ENCODE results near the gene KIF12.

DNA sequence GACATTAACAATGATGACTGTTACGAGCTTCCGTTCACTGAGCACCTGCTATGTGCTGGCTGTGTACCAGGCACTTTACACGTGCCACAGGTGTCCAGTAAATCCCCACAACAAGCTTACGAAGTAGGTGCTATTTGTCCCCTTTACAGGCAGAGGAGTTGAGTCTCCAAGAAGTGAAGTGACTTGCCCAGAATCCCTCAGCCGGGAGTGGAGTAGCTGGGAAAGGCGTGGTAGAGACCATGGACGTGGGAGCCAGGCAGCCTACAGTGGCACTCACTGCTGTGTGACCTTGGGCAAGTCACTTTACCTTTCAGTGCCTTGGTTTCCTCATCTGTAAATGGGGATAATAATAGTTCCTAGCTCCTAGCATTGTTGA, 20.3 kb downstream of the KIF12 start:
- TF ChIP-seq, protein P1, sequence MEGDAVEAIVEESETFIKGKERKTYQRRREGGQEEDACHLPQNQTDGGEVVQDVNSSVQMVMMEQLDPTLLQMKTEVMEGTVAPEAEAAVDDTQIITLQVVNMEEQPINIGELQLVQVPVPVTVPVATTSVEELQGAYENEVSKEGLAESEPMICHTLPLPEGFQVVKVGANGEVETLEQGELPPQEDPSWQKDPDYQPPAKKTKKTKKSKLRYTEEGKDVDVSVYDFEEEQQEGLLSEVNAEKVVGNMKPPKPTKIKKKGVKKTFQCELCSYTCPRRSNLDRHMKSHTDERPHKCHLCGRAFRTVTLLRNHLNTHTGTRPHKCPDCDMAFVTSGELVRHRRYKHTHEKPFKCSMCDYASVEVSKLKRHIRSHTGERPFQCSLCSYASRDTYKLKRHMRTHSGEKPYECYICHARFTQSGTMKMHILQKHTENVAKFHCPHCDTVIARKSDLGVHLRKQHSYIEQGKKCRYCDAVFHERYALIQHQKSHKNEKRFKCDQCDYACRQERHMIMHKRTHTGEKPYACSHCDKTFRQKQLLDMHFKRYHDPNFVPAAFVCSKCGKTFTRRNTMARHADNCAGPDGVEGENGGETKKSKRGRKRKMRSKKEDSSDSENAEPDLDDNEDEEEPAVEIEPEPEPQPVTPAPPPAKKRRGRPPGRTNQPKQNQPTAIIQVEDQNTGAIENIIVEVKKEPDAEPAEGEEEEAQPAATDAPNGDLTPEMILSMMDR (IDR thresholded peaks at IDR 0.05): no peak
- no peak for TF ChIP-seq EZH2 (IDR thresholded peaks at IDR 0.05; ENCODE audit: borderline replicate concordance, insufficient read depth, low read depth, low read length, poor library complexity, severe bottlenecking)
